HL-60 (cell line): ENCODE measurements around the gene CHIT1.

ENCODE experiments used
- DNase-seq, 2 experiments: peaks; one replicate each; pipeline ENCODE4 v3.0.0-alpha.2; 2010 to 2020; ENCODE audit warnings: low read depth in 1 of 2, low spot score in 1 of 2
- H3K27ac ChIP-seq: fragments of 250-450 bp; sonication (Bioruptor Pico); replicated peaks from 2 replicates; pipeline ENCODE4 v1.5.1; 2020; ENCODE audit warnings: mild to moderate bottlenecking, moderate library complexity
- H3K27me3 ChIP-seq: fragments of 250-450 bp; sonication (Bioruptor Pico); 2 replicates; pipeline ENCODE4 v1.5.1; 2021; ENCODE audit warnings: mild to moderate bottlenecking, moderate library complexity; ENCODE audit not compliant: insufficient read depth, poor library complexity, severe bottlenecking
- H3K4me3 ChIP-seq: replicated peaks from 2 replicates; pipeline ENCODE4 v1.5.1; 2011; ENCODE audit warnings: mild to moderate bottlenecking, control low read depth, low read length; ENCODE audit not compliant: insufficient read depth
- CTCF ChIP-seq: IDR thresholded peaks from one replicate; pipeline ENCODE4 v1.5.1; 2011; ENCODE audit warnings: low read length, control low read depth, inconsistent platforms; ENCODE audit not compliant: insufficient read depth
- REST ChIP-seq: IDR thresholded peaks from 2 replicates; pipeline ENCODE4 v1.6.1; 2012; ENCODE audit warnings: low read depth; ENCODE audit not compliant: insufficient replicate concordance
- SPI1 ChIP-seq: IDR thresholded peaks from 2 replicates; pipeline ENCODE4 v1.6.1; 2012; ENCODE audit warnings: low read depth, mild to moderate bottlenecking, borderline replicate concordance

The CHIT1 gene

GRCh38 chr1:203166192-203166940 lies 63.1 kb downstream of the CHIT1 start:
- Histone ChIP-seq H3K27ac (no peak overlapping the region), H3K4me3 (no peak overlapping the region), H3K27me3 (no peaks in the 10 kb centered on the region)
- DNase-seq: peak in 1 of 2 experiments; percentile 56
- TF ChIP-seq CTCF (peak; percentile 12), REST (no peak), SPI1 (no peak)
